Femur (tissue), 1 donor: ENCODE results near the gene SERGEF.

Experiments
- DNase-seq: peaks from one replicate; pipeline ENCODE4 v3.0.0-alpha.2; 2017

The SERGEF gene

GRCh38 chr11:17778956-17779860 is 233.6 kb downstream of the SERGEF start:
- DNase-seq = no peak

- no peak for DNase-seq
Observed at GRCh38 chr11:17778352-17778751, 234.5 kb downstream of the SERGEF start.

DNA sequence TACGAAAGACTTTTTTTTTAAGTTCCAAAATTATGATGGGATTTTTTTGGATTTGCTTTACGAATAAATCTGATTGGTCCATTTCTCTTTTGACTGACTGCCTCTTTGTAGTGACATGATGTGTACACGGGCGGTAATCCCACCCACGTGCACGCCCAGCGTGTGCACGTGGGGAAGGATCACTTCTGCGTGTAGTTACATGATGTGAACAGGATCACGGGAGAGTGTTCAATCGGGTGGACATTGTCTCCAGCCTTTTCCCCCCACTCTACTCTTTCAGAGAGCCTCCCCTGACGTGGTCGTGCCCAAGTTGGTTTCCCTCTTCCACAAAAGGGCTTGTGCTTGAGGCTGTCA is 235.1 kb downstream of the SERGEF start:
- DNase-seq = no peak

GRCh38 chr11:17777086-17777737 is 235.6 kb downstream of the SERGEF start:
- no peak for DNase-seq

DNA sequence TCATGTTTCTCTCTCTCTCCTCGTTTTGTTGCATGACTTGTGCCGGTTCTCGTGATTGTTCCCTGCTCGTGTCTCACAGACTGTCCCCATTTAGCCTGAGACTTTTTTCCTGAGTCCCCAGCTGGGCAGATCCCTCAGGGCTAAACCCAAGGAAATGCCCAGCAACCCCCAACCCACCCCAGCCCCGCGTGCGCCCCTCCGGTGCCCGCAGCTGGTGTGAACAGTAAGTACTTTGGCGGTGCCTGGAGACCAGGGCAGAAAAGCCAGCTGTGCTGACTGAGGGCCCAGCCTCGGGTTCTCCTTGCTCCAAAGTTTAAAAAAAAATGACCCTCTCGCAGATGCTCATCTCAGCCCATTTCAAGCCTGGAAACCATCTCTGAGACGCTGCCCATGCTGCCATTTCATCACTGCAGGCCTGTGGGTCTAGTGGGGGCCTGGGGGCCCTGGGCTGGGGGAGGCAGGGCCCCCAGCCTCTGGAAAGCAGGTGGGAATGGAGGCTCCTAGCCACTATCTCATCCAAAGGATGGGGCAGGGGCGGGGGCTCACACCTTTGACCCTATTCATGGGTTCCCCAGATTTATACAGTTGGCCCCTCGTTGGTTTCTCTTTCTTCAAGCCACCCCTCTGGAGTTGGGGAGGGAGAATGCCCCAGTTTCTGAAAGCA is 236.5 kb downstream of the SERGEF start:
- DNase-seq = no peak

GRCh38 chr11:17775507-17776211 is 237.2 kb downstream of the SERGEF start:
- no peak for DNase-seq

- no peak for DNase-seq
Observed at GRCh38 chr11:17775035-17775348, 237.9 kb downstream of the SERGEF start.

DNA sequence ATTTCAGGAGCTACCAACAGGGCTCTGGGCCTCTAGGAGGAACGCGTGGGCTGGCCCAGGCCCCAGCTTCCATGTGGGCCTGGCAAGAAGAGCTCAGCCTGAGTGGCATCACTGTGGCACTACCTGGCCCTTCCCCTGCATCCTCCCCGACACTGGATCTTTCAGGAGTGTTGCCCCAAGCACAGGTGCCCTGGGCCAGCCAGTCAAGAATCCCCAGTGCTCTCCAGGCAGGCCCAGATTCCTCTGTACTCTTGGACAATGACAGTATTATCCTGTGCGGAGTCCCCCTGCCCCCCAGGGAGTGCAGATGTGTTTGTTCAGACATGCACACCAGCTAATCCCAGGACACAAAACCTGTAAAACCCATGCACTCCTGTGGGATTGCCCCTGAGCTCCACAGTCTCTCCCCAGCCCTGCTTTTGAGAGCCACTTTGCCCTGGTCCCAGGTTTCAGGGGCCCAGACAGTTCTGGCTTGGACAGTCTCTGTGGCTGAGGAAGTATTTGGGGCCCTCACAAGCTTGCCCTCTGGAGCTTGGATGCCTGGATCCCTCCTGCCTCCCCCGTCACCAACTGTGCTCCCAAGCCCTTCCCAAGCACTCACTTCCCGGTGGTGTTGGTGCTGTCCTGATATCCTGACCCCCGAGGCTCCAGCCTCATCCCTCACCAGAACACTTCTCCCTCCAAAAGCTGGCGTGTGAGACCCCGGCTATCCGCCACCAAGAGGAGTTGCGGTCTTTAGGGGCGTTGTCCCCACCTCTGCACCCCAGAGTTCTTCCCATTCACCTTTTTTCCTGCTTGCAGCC is 238.4 kb downstream of the SERGEF start:
- DNase-seq = no peak

DNA sequence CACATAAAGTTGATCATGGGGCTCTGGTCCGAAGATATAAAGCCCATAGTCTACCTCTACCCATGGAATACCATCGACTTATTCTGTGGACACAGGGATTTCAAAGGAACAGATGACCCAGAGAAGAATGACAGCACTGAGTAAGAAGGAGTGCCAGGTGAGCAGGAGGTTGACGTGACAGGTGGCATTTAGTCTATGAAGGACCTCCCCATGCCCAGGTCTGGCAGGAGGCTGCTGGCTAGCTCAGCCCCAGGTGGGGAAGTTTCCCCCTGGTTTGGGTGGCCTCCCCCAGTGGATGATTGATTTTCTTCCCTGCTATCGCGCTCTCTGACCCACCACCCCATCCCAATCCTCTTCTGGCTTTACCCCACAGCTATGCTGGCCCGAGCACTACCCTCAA is 239.2 kb downstream of the SERGEF start:
- no peak for DNase-seq

GRCh38 chr11:17772704-17773600 is 239.9 kb downstream of the SERGEF start:
- DNase-seq = no peak

- DNase-seq = no peak
Observed at GRCh38 chr11:17771841-17772401, 240.9 kb downstream of the SERGEF start.

- no peak for DNase-seq
Observed at GRCh38 chr11:17771415-17771814, 241.4 kb downstream of the SERGEF start.

- no peak for DNase-seq
Observed at GRCh38 chr11:17770917-17771316, 241.9 kb downstream of the SERGEF start.

DNA sequence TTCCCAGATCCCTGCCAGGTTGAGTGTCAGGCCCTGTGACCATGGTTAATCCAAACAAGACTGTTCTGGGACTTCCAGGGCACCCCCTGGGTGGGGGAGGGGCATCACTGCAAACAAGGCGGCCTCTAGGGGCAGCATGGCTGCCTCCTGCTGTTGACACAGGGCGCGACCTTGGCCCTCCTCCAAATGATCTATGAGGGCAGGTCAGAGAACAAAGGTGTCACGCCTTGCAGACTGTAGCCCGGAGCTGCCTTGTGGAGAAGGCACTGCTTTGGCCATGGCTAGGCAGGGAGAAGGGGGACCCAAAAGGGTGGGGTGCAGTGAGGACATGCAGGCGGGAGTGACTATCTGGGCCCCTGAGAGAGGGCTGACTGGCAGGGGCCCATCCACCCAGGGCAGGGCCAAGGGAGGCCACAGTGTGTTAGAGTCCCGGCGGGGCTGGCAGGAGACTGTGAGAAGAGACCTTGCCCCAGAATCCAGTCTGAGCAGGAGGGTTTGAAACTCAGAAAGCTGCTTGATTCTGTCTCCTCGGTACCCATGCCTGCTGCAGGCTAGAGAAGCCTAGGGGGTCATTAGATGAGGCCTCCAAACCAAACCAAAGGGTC is 242.7 kb downstream of the SERGEF start:
- DNase-seq = no peak

DNA sequence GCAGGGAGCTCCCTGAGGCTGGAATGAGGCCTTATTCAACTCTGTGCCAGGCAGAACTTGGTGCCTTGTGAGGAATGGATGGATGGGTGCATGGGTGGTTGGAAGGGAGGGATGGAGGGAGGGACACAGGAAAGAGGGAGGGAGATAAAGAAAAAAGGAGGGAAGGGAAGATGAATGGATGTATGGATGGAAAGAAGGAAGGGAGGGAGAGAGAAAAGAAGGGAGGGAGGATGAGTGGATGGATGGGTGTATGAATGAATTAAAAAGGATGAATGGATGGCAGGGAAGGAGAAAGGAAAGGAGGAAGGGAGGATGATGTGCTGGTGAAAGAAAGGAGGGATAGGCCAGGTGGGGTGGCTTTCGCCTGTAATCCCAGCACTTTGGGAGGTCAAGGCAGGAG is 243.6 kb downstream of the SERGEF start:
- no peak for DNase-seq

GRCh38 chr11:17768547-17768946 is 244.3 kb downstream of the SERGEF start:
- no peak for DNase-seq

DNA sequence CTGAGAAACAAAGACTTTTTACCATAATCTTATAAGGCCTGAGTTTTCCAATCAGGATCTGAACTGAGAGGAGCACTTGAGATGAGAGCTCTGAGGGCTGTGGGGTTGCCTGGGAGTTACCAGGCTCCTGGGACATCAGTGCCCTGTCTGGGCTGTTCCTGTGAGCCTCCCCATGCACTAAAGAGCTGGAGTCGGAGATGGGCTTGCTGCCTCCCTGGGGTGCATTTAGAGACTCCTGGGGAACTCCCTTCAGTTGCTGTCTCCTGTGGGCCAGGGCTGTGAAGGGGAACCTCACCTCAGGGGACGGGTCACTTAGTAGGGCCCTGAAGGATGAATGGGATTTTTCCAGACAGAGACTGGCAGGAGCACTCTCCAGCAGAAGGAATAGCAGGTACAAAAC is 244.9 kb downstream of the SERGEF start:
- DNase-seq = no peak

DNA sequence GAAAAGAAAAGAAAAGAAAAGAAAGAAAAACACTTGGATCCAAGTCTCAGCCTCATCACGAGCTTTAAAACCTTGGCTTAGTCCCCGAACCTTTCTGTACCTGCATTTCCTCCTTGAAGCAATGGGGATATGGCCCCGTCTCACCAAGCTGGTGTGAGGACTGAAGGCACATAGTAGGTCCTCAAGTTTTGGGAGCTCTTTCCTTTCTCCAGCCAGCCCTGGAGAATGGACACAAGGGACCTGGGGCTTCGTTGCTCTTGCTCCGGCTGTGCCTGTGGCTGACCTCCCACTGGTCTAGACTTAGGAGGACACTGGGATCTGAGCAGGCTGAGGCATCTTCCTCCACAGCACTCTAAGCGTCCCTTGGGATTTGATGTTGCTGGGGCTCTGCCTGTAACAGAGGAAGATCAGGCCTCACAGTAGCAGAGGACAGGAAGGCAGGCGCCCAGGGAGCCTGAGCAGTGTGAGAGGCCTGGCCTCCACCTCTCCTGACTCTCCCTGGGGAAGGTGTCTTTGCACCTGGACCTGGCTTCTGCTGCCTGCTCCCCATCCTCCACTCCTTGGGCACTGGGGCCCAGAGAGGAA is 245.5 kb downstream of the SERGEF start:
- no peak for DNase-seq

DNA sequence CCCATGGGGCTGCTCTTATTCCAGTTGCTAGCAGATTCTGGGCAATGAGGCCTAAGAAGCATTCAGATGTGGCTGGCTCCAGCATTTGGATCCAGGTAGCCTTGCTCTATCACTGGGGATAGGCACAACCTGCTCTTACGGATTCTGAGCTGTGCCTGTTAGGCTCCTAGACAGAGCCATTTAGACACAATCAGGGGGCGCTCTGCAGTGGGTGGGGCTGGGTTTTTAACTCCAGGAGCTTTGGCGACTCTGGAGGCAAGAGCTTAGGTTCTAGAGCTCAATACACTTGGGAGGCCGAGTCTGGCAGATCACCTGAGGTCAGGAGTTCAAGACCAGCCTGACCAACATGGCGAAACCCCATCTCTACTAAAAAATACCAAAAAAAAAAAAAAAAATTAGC is 246.3 kb downstream of the SERGEF start:
- DNase-seq = no peak

DNA sequence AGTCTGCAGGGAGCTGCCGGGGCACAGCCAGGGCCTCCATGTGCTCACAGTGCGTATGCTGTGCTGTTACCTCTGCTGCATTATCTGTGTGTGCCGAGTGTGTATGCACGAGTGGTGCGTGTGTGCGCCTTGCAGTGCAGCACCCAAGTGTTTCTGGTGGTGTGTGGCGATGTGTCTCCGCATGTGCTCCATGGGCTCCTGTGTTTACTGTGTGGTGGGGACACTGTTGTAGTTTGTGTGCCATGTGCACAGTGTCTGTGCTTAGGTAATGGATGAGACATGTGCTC is 246.8 kb downstream of the SERGEF start:
- no peak for DNase-seq
